ENCODE measurements around the gene ATAD2B.

- TF ChIP-seq CTCF (IDR thresholded peaks at IDR 0.05; ENCODE audit: low read depth, low read length, missing input control) (no peak), ZBTB33 (IDR thresholded peaks at IDR 0.05) (no peak), YY1 (IDR thresholded peaks at IDR 0.05) (no peak), HNF4A (conservative IDR thresholded peaks at IDR 0.05) (no peak), REST (IDR thresholded peaks at IDR 0.05) (no peak), NR2F2 (IDR thresholded peaks at IDR 0.05) (no peak), EGR1 (IDR thresholded peaks at IDR 0.05; ENCODE audit: low read depth in 2 of 2) (no peak), TAF1 (conservative IDR thresholded peaks at IDR 0.05) (no peak), RAD21 (IDR thresholded peaks at IDR 0.05) (no peak), MAX (IDR thresholded peaks at IDR 0.05) (no peak), JUND (IDR thresholded peaks at IDR 0.05) (no peak), ATF3 (IDR thresholded peaks at IDR 0.05) (no peak), SP1 (IDR thresholded peaks at IDR 0.05) (no peak), GABPA (IDR thresholded peaks at IDR 0.05 in 1 of 2, conservative IDR thresholded peaks at IDR 0.05 in 1 of 2) (no peak)
These were observed 138.8 kb downstream of the ATAD2B start for GRCh38 chr2:23788100-23788499.
